Neural crest cell (in vitro differentiated cells): ENCODE results near the gene NLGN1. TPM values are rescaled to one million over a fixed set of nuclear protein-coding genes. Genes with fewer than 3 reads are reported as not detected.

Source experiments
- DNase-seq: peaks from one replicate; pipeline ENCODE4 v3.0.0; 2021; ENCODE audit warnings: low read depth, mixed read lengths, low spot score
- H3K27ac Mint-ChIP-seq: one replicate; pipeline ENCODE4 v1.8.0; 2021; ENCODE audit warnings: mild to moderate bottlenecking, mixed read lengths; ENCODE audit not compliant: unreplicated experiment
- H3K27me3 Mint-ChIP-seq: 2 replicates; pipeline ENCODE4 v1.8.0; 2021; ENCODE audit warnings: low read depth, mild to moderate bottlenecking, mixed read lengths
- H3K36me3 Mint-ChIP-seq: 2 replicates; pipeline ENCODE4 v1.8.0; 2021; ENCODE audit warnings: low read depth, mild to moderate bottlenecking, mixed read lengths
- H3K4me1 Mint-ChIP-seq: 2 replicates; pipeline ENCODE4 v1.8.0; 2021; ENCODE audit warnings: mixed read lengths
- H3K4me3 Mint-ChIP-seq: one replicate; pipeline ENCODE4 v1.8.0; 2021; ENCODE audit warnings: mild to moderate bottlenecking, mixed read lengths
- H3K9me3 Mint-ChIP-seq: 2 replicates; pipeline ENCODE4 v1.8.0; 2021; ENCODE audit warnings: mixed read lengths
- CTCF ChIP-seq: fragments of 200-600 bp; sonication (generic); conservative IDR thresholded peaks from 2 replicates; pipeline ENCODE4 v1.5.0; 2021; ENCODE audit warnings: antibody characterized with exemption, mild to moderate bottlenecking
- total RNA-seq: library from RNA; stranded (reverse); gene quantifications from 2 replicates; pipeline ENCODE4 v1.2.1, GENCODE V29; 2021

NLGN1 gene
- total RNA-seq, 1 donor from 2014 or later = 20.0 TPM

DNA sequence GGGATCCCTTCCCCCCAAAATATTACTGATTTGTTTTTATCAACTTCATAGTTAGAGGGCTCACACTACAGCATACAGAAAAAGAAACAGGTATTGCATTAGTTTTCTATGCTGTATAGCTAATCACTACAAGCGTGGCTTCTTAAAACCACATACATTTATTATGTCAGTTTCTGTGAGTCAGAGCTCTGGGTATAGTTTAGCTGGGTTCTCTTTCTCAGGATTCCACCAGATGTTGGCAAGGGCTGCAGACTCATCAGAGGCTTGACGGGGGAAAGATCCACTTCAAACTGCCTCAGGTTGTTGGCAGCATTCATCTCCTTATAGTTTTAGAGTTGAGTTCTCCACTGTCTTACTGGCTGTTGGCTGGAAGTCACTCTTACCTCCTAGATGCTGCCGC is 328.0 kb downstream of the NLGN1 start:
- DNase-seq = no peak
- no peak overlapping the region for H3K4me3 Mint-ChIP-seq
- no peaks in the 10 kb centered on the region for H3K4me1 Mint-ChIP-seq
- no peaks in the 10 kb centered on the region for H3K27me3 Mint-ChIP-seq
- peaks cover 3% of the 10 kb centered on the region for H3K36me3 Mint-ChIP-seq
- peaks cover 3% of the 10 kb centered on the region for H3K9me3 Mint-ChIP-seq
- no peak for TF ChIP-seq CTCF
- H3K27ac Mint-ChIP-seq = no peak overlapping the region

DNA sequence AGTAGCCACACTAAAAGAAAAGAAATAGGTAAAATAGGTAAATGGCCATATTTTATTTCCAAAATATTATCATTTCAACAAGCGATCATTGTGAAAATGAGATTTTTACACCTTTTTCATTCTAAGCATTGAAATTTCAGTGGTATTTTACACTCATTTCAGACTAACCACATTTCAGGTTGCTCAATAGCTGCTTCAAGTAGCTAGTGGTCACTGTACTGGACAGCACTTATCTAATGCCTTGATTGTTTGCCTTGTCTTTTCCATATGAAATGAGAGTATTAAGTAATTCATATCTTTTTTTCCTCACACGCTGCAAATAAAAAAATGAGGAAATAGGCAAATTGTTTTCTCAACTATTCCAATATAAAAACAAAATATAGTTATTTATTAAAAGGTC is 332.8 kb downstream of the NLGN1 start:
- H3K4me1 Mint-ChIP-seq = peaks cover 15% of the 10 kb centered on the region
- H3K9me3 Mint-ChIP-seq = no peaks in the 10 kb centered on the region
- H3K4me3 Mint-ChIP-seq = no peak overlapping the region
- H3K27ac Mint-ChIP-seq = no peak overlapping the region
- TF ChIP-seq CTCF = no peak
- H3K36me3 Mint-ChIP-seq = no peaks in the 10 kb centered on the region
- H3K27me3 Mint-ChIP-seq = no peaks in the 10 kb centered on the region
- DNase-seq = no peak

GRCh38 chr3:173732237-173732636 is 334.7 kb downstream of the NLGN1 start:
- no peaks in the 10 kb centered on the region for H3K36me3 Mint-ChIP-seq
- H3K27ac Mint-ChIP-seq = no peak overlapping the region
- no peak for TF ChIP-seq CTCF
- no peak overlapping the region for H3K4me3 Mint-ChIP-seq
- H3K4me1 Mint-ChIP-seq = peaks cover 15% of the 10 kb centered on the region
- peak; percentile 1 for DNase-seq
- no peaks in the 10 kb centered on the region for H3K27me3 Mint-ChIP-seq
- no peaks in the 10 kb centered on the region for H3K9me3 Mint-ChIP-seq

- H3K27ac Mint-ChIP-seq = no peak overlapping the region
- H3K9me3 Mint-ChIP-seq = no peaks in the 10 kb centered on the region
- DNase-seq = no peak
- peaks cover under 1% of the 10 kb centered on the region for H3K36me3 Mint-ChIP-seq
- no peak overlapping the region for H3K4me3 Mint-ChIP-seq
- H3K27me3 Mint-ChIP-seq = no peaks in the 10 kb centered on the region
- H3K4me1 Mint-ChIP-seq = peaks cover 15% of the 10 kb centered on the region
- TF ChIP-seq CTCF = peak; percentile 74
Observed at GRCh38 chr3:173733029-173733652, 335.6 kb downstream of the NLGN1 start.

DNA sequence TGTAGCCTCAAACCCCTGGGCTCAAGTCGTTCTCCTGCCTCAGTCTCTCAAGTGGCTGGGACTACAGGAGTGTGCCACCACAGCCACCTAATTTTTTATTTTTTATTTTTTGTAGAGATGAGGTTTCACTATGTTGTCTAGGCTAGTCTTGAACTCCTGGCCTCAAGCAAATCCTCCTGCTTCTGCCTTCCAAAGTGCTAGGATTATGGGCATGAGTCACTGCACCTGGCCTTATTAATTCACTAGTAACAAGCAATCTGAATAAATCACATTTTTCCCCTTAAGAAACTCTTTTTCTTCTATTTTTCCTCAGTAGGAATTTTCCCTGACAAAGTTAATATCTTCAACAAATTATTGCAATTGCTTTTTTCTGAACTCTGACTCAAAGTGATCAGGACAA is 336.9 kb downstream of the NLGN1 start:
- Mint-ChIP-seq H3K4me3 (no peak overlapping the region), H3K27me3 (no peaks in the 10 kb centered on the region), H3K36me3 (peaks cover 5% of the 10 kb centered on the region), H3K27ac (no peak overlapping the region), H3K4me1 (peaks cover 15% of the 10 kb centered on the region), H3K9me3 (no peaks in the 10 kb centered on the region)
- no peak for DNase-seq
- TF ChIP-seq CTCF = no peak
